Ishikawa (cell line): ENCODE data around the gene EVA1A.

Source experiments
- TEAD4 ChIP-seq: IDR thresholded peaks from 2 replicates; pipeline ENCODE4 v1.6.1; 2012
- YY1 ChIP-seq: IDR thresholded peaks from 2 replicates; pipeline ENCODE4 v1.6.1; 2012; ENCODE audit warnings: low read depth

DNA sequence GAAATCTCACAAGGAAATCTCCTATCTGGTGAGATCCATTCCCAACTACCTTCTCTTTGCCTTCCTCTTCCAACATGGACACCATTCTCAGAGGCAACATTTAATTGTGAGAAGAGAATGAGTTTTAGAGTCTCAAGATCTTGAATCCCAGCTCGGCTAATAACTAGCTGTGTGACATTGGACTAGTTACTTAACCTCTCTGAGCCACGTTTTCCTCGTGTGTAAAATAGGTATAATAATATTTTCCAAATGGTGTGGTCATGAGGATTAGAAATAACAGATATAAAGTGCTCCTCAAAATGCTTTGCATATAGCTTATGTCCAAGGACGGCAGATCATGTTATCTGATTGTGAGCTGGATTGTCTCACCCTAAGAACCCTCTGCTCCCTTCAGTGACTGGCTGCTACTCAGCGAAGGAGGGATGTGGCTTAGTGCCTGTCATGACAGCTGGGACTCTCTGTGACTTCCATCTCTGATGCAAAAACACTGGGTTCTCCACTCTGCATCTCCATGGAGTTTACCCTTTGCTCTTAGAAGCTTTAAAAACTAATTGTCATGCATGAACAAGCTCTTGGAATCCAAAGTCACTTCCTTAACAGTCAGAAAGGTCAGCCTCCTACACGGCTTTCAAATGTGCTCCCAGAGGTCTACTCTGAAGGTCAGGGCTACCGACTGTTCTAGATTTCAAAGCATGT lies 47.4 kb upstream of the EVA1A start:
- TF ChIP-seq TEAD4 (peak; percentile 67), YY1 (no peak)
